SK-N-MC (cell line): Measurements from ENCODE around the gene CACNA1H.
"Not testable (repeated sequence)": the region's sequence is repeated elsewhere in the genome, so short reads cannot be mapped to it uniquely, and the experiment has no call there.

ENCODE experiments used
- EZH2 ChIP-seq: fragments of 200-600 bp; sonication (generic); IDR thresholded peaks from one replicate; pipeline ENCODE4 v1.6.1; 2017; ENCODE audit warnings: antibody characterized with exemption
- FOXP2 ChIP-seq: optimal IDR thresholded peaks from 2 replicates; pipeline ENCODE3; 2011; ENCODE audit warnings: mild to moderate bottlenecking, moderate library complexity; ENCODE audit not compliant: insufficient read depth; ENCODE audit errors: extremely low read length, control extremely low read depth
- POLR2AphosphoS5 ChIP-seq: IDR thresholded peaks from 2 replicates; pipeline ENCODE4 v1.6.1; 2012; ENCODE audit warnings: mild to moderate bottlenecking, low read depth, low read length, borderline replicate concordance

- TF ChIP-seq POLR2AphosphoS5, FOXP2, EZH2: not testable (repeated sequence)
Measured at GRCh38 chr16:1243363-1243762, 90.5 kb downstream of the CACNA1H start.
